Measurements from ENCODE around the gene TMEM145.

DNA sequence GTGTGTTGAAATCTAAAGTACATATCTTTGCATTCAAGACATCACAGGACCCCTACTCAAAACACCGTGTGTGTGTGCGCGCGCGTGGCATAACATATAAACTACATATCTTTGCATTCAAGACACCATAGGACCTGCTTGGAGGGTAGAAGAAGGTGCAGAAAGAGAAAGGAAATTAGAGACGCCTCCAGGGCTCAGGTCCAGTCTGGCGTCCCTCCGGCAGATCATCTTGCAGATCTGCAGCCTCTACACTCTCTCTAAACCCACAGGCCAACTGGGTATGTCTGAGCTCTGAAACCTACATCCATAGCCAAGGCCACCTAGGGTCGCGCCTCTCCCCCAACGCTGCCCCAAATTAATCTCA, 10.0 kb upstream of the TMEM145 start:
- TF ChIP-seq, protein P1, sequence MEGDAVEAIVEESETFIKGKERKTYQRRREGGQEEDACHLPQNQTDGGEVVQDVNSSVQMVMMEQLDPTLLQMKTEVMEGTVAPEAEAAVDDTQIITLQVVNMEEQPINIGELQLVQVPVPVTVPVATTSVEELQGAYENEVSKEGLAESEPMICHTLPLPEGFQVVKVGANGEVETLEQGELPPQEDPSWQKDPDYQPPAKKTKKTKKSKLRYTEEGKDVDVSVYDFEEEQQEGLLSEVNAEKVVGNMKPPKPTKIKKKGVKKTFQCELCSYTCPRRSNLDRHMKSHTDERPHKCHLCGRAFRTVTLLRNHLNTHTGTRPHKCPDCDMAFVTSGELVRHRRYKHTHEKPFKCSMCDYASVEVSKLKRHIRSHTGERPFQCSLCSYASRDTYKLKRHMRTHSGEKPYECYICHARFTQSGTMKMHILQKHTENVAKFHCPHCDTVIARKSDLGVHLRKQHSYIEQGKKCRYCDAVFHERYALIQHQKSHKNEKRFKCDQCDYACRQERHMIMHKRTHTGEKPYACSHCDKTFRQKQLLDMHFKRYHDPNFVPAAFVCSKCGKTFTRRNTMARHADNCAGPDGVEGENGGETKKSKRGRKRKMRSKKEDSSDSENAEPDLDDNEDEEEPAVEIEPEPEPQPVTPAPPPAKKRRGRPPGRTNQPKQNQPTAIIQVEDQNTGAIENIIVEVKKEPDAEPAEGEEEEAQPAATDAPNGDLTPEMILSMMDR (IDR thresholded peaks at IDR 0.05) = no peak
- no peak for TF ChIP-seq POLR2A (IDR thresholded peaks at IDR 0.05)
